ENCODE measurements around the gene CREBRF.
A peak's percentile ranks its signal among the peaks of the same experiment; 100 is the strongest.
"Not testable (repeated sequence)": the region's sequence is repeated elsewhere in the genome, so short reads cannot be mapped to it uniquely, and the experiment has no call there.

CREBRF gene

DNA sequence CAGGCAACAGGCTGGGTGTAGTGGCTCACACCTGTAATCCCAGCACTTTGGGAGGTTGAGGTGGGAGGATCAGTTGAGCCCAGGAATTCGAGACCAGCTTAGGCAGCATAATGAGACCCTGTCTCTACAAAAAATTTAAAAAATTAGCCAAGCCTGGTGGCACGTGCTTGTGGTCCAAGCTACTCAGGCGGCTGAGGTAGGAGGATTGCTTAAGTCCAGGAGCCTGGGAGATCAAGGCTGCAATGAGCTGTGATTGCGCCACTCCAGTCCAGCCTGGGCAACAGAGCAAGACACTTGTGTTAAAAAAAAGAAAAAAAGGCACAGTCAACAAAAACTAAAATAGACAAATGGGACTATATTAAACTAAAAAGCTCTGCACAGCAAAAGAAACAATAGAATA, 43.3 kb upstream of the CREBRF start:
- no peak overlapping the region for H3K27ac ChIP-seq (ENCODE audit: poor library complexity, severe bottlenecking)
- DNase-seq (ENCODE audit: low spot score), result no peak
- ATAC-seq (ENCODE audit: low read depth), result no peak

GRCh38 chr5:173014671-173015070, 41.5 kb upstream of the CREBRF start:
- TF ChIP-seq, protein P1, sequence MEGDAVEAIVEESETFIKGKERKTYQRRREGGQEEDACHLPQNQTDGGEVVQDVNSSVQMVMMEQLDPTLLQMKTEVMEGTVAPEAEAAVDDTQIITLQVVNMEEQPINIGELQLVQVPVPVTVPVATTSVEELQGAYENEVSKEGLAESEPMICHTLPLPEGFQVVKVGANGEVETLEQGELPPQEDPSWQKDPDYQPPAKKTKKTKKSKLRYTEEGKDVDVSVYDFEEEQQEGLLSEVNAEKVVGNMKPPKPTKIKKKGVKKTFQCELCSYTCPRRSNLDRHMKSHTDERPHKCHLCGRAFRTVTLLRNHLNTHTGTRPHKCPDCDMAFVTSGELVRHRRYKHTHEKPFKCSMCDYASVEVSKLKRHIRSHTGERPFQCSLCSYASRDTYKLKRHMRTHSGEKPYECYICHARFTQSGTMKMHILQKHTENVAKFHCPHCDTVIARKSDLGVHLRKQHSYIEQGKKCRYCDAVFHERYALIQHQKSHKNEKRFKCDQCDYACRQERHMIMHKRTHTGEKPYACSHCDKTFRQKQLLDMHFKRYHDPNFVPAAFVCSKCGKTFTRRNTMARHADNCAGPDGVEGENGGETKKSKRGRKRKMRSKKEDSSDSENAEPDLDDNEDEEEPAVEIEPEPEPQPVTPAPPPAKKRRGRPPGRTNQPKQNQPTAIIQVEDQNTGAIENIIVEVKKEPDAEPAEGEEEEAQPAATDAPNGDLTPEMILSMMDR (IDR thresholded peaks at IDR 0.05; ENCODE audit: poor library complexity, severe bottlenecking), result no peak
- Histone ChIP-seq H3K27ac (ENCODE audit: poor library complexity, severe bottlenecking) (no peak overlapping the region), H3K4me3 (ENCODE audit: severe bottlenecking) (no peak overlapping the region), H3K4me1 (ENCODE audit: insufficient read depth, poor library complexity, severe bottlenecking) (peaks cover 29% of the 10 kb centered on the region), H3K27me3 (ENCODE audit: insufficient read depth, poor library complexity, severe bottlenecking) (no peaks in the 10 kb centered on the region), H3K36me3 (ENCODE audit: low read depth) (no peaks in the 10 kb centered on the region), H3K9me3 (ENCODE audit: severe bottlenecking) (no peaks in the 10 kb centered on the region)
- ATAC-seq (ENCODE audit: low read depth), result no peak
- DNase-seq (ENCODE audit: low spot score), result no peak

More for the DNA sequence above, 43.3 kb upstream of the CREBRF start:
- TF ChIP-seq, protein P1 (IDR thresholded peaks at IDR 0.05; ENCODE audit: poor library complexity, severe bottlenecking), result no peak
- Histone ChIP-seq H3K4me1 (ENCODE audit: insufficient read depth, poor library complexity, severe bottlenecking) (peaks cover 29% of the 10 kb centered on the region), H3K4me3 (ENCODE audit: severe bottlenecking) (no peak overlapping the region), H3K9me3 (ENCODE audit: severe bottlenecking) (no peaks in the 10 kb centered on the region), H3K27me3 (ENCODE audit: insufficient read depth, poor library complexity, severe bottlenecking) (no peaks in the 10 kb centered on the region), H3K36me3 (ENCODE audit: low read depth) (no peaks in the 10 kb centered on the region)

GRCh38 chr5:173015192-173015591, 41.0 kb upstream of the CREBRF start:
- no peaks in the 10 kb centered on the region; the same call in 1 of the 2 replicates for H3K36me3 ChIP-seq (ENCODE audit: low read depth)
- DNase-seq (ENCODE audit: low spot score) (no peak), ATAC-seq (ENCODE audit: low read depth) (no peak)
- H3K9me3 ChIP-seq (ENCODE audit: severe bottlenecking), result no peaks in the 10 kb centered on the region
- H3K4me3 ChIP-seq (ENCODE audit: severe bottlenecking), result no peak overlapping the region
- TF ChIP-seq, protein P1 (IDR thresholded peaks at IDR 0.05; ENCODE audit: poor library complexity, severe bottlenecking), result no peak
- H3K27me3 ChIP-seq (ENCODE audit: insufficient read depth, poor library complexity, severe bottlenecking), result no peaks in the 10 kb centered on the region
- peak overlapping the region; percentile 54 for H3K27ac ChIP-seq (ENCODE audit: poor library complexity, severe bottlenecking)
- H3K4me1 ChIP-seq (ENCODE audit: insufficient read depth, poor library complexity, severe bottlenecking), result peaks cover 29% of the 10 kb centered on the region

DNA sequence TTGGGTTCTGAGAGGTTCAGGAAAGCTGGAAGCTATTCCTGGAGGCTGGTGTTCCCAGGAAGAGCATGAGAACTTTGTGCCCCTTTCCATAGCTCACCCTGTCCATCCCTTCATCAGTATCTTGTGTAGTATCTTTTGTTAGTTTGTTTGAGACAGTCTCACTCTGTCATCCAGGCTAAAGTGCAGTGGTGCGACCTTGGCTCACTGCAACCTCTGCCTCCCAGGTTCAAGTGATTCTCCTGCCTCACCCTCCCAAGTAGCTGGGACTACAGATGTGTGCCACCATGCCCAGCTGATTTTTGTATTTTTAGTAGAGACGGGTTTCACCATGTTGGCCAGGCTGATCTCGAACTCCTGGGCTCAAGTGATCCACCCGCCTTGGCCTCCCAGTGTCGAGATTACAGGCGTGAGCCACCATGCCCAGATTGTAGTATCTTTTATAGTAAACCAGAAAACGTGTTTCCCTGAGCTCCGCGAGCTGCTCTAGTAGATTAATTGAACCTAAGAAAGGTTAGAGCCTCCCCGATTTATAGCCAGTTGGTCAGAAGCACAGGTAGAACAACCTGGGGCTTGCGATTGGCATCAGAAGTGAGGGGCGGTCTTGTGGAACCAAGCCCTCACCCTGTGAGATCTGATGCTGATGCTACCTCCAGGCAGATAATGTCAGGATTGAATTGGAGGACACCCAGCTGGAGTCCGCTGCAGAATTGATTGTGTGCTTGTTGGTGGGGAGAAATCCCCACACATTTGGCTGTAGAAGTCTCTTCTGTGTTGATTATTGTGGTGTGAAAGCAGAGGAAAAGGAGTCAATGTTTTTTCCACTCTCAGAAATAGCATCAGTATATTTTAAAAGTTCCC, 40.3 kb upstream of the CREBRF start:
- Histone ChIP-seq H3K27me3 (ENCODE audit: insufficient read depth, poor library complexity, severe bottlenecking) (no peaks in the 10 kb centered on the region), H3K27ac (ENCODE audit: poor library complexity, severe bottlenecking) (peak overlapping the region; percentile 54), H3K9me3 (ENCODE audit: severe bottlenecking) (no peaks in the 10 kb centered on the region), H3K36me3 (ENCODE audit: low read depth) (no peaks in the 10 kb centered on the region; the same call in 1 of the 2 replicates), H3K4me1 (ENCODE audit: insufficient read depth, poor library complexity, severe bottlenecking) (peaks cover 29% of the 10 kb centered on the region), H3K4me3 (ENCODE audit: severe bottlenecking) (no peak overlapping the region)
- ATAC-seq (ENCODE audit: low read depth) (no peak), DNase-seq (ENCODE audit: low spot score) (no peak)
- TF ChIP-seq, protein P1 (IDR thresholded peaks at IDR 0.05; ENCODE audit: poor library complexity, severe bottlenecking), result no peak

DNA sequence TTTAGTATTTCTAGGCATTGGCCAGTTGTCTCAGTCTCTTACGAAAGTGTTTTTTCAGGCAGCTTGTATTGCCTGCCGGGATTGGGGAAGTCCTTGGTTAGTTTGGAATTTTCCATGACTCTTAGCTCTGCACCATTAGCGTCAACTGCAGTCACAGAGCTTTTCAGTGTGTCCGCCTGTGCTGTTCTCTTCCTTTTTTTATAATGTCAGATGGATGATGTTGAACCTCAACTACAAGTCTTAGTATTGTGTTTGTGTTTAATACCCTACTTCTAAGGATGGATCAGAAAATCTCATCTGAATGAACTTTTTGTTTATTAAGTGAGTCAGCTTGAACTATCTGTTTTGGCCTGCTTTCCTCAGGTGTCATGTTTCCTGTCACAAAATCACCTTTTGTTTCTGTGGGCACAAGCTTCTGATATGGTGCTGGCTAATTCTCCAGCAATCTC, 39.5 kb upstream of the CREBRF start:
- Histone ChIP-seq H3K27ac (ENCODE audit: poor library complexity, severe bottlenecking) (peak overlapping the region; percentile 54), H3K4me3 (ENCODE audit: severe bottlenecking) (no peak overlapping the region), H3K36me3 (ENCODE audit: low read depth) (peaks cover 3% of the 10 kb centered on the region), H3K9me3 (ENCODE audit: severe bottlenecking) (no peaks in the 10 kb centered on the region), H3K4me1 (ENCODE audit: insufficient read depth, poor library complexity, severe bottlenecking) (peaks cover 24% of the 10 kb centered on the region), H3K27me3 (ENCODE audit: insufficient read depth, poor library complexity, severe bottlenecking) (no peaks in the 10 kb centered on the region)
- ATAC-seq (ENCODE audit: low read depth) (peak; percentile 80), DNase-seq (ENCODE audit: low spot score) (no peak)
- TF ChIP-seq, protein P1 (IDR thresholded peaks at IDR 0.05; ENCODE audit: poor library complexity, severe bottlenecking), result no peak

GRCh38 chr5:173017087-173017486, 39.1 kb upstream of the CREBRF start:
- H3K36me3 ChIP-seq (ENCODE audit: low read depth); H3K4me3 ChIP-seq (ENCODE audit: severe bottlenecking); H3K9me3 ChIP-seq (ENCODE audit: severe bottlenecking); ATAC-seq (ENCODE audit: low read depth); DNase-seq (ENCODE audit: low spot score); H3K27me3 ChIP-seq (ENCODE audit: insufficient read depth, poor library complexity, severe bottlenecking): not testable (repeated sequence)
- Histone ChIP-seq H3K27ac (ENCODE audit: poor library complexity, severe bottlenecking) (peak overlapping the region; percentile 54), H3K4me1 (ENCODE audit: insufficient read depth, poor library complexity, severe bottlenecking) (peaks cover 22% of the 10 kb centered on the region)
